Measurements from ENCODE around the gene DAND5. TPM values are rescaled to one million over a fixed set of nuclear protein-coding genes. Genes with fewer than 3 reads are reported as not detected.

The DAND5 gene
- total and polyA plus RNA-seq, 2 of the 13 experiments (the other 11 are each of a cell fraction or from before 2014, with no cell fraction given): 0.04 TPM; not detected in 1

DNA sequence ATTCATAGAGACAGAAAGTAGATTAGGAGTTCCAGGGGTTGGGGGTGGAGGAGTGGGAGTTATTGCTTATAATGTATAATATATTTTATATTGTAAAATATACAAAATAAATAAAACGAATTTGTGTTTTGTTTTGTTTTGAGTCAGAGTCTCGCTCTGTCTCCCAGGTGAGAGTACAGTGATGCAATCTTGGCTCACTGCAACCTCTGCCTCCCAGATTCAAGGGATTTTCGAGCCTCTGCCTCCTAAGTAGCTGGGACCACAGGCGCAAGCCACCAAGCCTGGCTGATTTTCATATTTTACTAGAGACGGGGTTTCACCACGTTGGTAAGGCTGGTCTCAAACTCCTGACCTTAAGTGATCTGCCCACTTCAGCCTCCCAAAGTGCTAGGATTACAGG lies 9.9 kb upstream of the DAND5 start (continued):
- no peak for TF ChIP-seq ELF3 (CRISPR knock-in tag; IDR thresholded peaks at IDR 0.05)

DNA sequence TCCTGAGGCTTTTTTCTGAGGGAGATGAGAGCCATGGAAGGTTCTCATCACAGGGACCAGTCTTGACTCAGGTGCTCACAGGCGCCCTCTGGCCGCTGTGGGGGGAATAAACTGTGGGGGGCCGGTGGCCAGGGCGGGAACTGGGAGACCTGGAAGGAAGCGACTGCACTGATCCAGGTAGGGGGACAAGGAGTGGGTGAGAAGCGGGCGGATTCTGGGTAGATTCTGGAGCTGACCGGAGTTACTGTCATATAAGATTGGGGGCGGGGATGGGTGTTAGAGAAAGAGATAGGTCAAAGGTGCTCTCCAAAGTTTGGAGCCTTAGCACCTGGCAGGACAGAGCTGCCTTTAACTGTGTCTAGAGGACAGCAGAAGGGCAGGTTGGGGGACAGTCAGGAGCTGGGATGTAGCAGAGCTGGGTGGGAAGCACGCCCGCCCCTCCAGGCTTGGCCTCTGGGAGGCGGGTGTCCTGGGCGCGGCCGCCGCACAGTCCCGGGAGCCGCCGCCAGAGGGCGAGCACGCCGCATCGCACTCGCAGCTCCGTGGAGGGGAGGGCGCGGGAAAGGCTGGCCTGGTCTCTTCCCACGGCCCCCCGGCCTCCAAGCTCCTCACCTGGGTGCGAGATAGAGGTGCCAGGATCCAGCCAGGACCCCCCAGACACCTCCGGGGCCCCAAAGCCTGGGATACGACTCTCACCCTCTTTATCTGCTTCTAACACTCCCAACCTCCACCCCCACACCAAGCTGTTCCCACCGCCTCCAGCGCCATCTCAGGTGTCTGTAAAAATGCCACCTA lies 4.2 kb upstream of the DAND5 start:
- H3K36me3 ChIP-seq (replicated peaks in 1 of 2; ENCODE audit: control insufficient read depth in 1 of 2, insufficient read depth in 2 of 2, low read length in 2 of 2): no peaks in the 10 kb centered on the region
- intact Hi-C loops (cut with micrococcal nuclease; ENCODE audit: unreplicated experiment): loop anchor here (1.0 kb wide), 1 partner anchor 80 kb away; no protein-coding TSS in a partner anchor
- no peaks in the 10 kb centered on the region for H3K79me2 ChIP-seq (ENCODE audit: insufficient read depth, low read length)
- POLR2A ChIA-PET: interaction anchor here (0.8 to 1.3 kb wide), 16 partner anchors 9 to 185 kb away, joined by 3 to 8 read pairs (median 4); partner anchors contain the start of genes FARSA, IER2, RAD23A and STX10
- H3K4me3 ChIP-seq (replicated peaks in 1 of 3; ENCODE audit: insufficient read depth in 1 of 3, low read depth in 2 of 3, low read length in 3 of 3): peak overlapping the region; percentile 32 to 66 (median 42)
- H3K9ac ChIP-seq (ENCODE audit: insufficient read depth, low read depth, low read length): peak overlapping the region; percentile 68
- WGBS (ENCODE audit: low lambda C conversion rate): 0% methylated on average over 12 of the region's 34 CpGs
- CTCF ChIA-PET (ENCODE audit: low intra/inter-chr PET ratio, low total read pairs): interaction anchor here (0.7 to 2.0 kb wide), 10 partner anchors 12 to 269 kb away, joined by 3 to 18 read pairs (median 5); no protein-coding TSS in a partner anchor
- peak overlapping the region; percentile 79 for H2AFZ ChIP-seq (ENCODE audit: low read length)
- H3K9me3 ChIP-seq (ENCODE audit: low read length): no peaks in the 10 kb centered on the region
- peak overlapping the region; percentile 93 for H3K4me2 ChIP-seq (ENCODE audit: low read depth, low read length)
- BruUV-seq (replicated peaks): no TSS peak
- peak; percentile 72 for DNase-seq (ENCODE audit: low spot score)
- H4K20me1 ChIP-seq (ENCODE audit: insufficient read depth, low read length): no peaks in the 10 kb centered on the region
- peaks cover 11% of the 10 kb centered on the region for H3K4me1 ChIP-seq (ENCODE audit: insufficient read depth, low read length)
- H3K27me3 ChIP-seq (ENCODE audit: control insufficient read depth in 1 of 2, insufficient read depth in 2 of 2, low read length in 2 of 2): 0 out of 5 replicates have a peak, but pooled peaks cover 0 to 3% of the 10 kb centered on the region in 2 experiments
- peak; percentile 93 for ATAC-seq
- FAIRE-seq: peak; percentile 62
- H3K27ac ChIP-seq (ENCODE audit: extremely low read length, insufficient read depth, low read length): peak overlapping the region; percentile 43
- in situ Hi-C loops (cut with HindIII; ENCODE audit: extremely low pct_ligation_motif_present, low pct_unique_long_range_greater_than_20kb): no loop called here
- TF ChIP-seq, protein P1, sequence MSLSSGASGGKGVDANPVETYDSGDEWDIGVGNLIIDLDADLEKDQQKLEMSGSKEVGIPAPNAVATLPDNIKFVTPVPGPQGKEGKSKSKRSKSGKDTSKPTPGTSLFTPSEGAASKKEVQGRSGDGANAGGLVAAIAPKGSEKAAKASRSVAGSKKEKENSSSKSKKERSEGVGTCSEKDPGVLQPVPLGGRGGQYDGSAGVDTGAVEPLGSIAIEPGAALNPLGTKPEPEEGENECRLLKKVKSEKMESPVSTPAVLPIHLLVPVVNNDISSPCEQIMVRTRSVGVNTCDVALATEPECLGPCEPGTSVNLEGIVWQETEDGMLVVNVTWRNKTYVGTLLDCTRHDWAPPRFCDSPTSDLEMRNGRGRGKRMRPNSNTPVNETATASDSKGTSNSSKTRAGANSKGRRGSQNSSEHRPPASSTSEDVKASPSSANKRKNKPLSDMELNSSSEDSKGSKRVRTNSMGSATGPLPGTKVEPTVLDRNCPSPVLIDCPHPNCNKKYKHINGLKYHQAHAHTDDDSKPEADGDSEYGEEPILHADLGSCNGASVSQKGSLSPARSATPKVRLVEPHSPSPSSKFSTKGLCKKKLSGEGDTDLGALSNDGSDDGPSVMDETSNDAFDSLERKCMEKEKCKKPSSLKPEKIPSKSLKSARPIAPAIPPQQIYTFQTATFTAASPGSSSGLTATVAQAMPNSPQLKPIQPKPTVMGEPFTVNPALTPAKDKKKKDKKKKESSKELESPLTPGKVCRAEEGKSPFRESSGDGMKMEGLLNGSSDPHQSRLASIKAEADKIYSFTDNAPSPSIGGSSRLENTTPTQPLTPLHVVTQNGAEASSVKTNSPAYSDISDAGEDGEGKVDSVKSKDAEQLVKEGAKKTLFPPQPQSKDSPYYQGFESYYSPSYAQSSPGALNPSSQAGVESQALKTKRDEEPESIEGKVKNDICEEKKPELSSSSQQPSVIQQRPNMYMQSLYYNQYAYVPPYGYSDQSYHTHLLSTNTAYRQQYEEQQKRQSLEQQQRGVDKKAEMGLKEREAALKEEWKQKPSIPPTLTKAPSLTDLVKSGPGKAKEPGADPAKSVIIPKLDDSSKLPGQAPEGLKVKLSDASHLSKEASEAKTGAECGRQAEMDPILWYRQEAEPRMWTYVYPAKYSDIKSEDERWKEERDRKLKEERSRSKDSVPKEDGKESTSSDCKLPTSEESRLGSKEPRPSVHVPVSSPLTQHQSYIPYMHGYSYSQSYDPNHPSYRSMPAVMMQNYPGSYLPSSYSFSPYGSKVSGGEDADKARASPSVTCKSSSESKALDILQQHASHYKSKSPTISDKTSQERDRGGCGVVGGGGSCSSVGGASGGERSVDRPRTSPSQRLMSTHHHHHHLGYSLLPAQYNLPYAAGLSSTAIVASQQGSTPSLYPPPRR (CRISPR knock-in tag; IDR thresholded peaks at IDR 0.05; ENCODE audit: borderline replicate concordance): no peak
- no peak for TF ChIP-seq PCBP2 (optimal IDR thresholded peaks at IDR 0.05; ENCODE audit: low read depth, low read length, poor library complexity, severe bottlenecking)
- TF ChIP-seq CENPX (CRISPR knock-in tag; IDR thresholded peaks at IDR 0.05): no peak
- TF ChIP-seq, protein P2, sequence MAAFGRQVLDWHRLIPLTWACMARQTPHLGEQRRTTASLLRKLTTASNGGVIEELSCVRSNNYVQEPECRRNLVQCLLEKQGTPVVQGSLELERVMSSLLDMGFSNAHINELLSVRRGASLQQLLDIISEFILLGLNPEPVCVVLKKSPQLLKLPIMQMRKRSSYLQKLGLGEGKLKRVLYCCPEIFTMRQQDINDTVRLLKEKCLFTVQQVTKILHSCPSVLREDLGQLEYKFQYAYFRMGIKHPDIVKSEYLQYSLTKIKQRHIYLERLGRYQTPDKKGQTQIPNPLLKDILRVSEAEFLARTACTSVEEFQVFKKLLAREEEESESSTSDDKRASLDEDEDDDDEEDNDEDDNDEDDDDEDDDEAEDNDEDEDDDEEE (CRISPR knock-in tag; IDR thresholded peaks at IDR 0.05): no peak
- TF ChIP-seq MED1 (CRISPR knock-in tag; IDR thresholded peaks at IDR 0.05): peak; percentile 22; the same call in 1 of the 2 replicates
- TF ChIP-seq MYC (CRISPR knock-in tag; IDR thresholded peaks at IDR 0.05; ENCODE audit: borderline replicate concordance): peak; percentile 75; the same call in 1 of the 2 replicates
- 0 out of 2 replicates have a peak, but pooled peaks have one; percentile 23 for TF ChIP-seq HNRNPL (IDR thresholded peaks at IDR 0.05; ENCODE audit: low read depth, low read length)
- TF ChIP-seq TARDBP (CRISPR knock-in tag; IDR thresholded peaks at IDR 0.05): peak; percentile 61

Data from HepG2 (cell line).